22Rv1 (cell line): ENCODE results near the gene AMPD3.

Experiments used
- CTCF ChIP-seq: fragments of 450-650 bp; IDR thresholded peaks from 2 replicates; pipeline ENCODE4 v1.5.1; 2017; ENCODE audit warnings: mild to moderate bottlenecking
- ZFX ChIP-seq: fragments of 450-650 bp; IDR thresholded peaks from 2 replicates; pipeline ENCODE4 v1.6.1; 2017; ENCODE audit warnings: antibody characterized with exemption, borderline replicate concordance

GRCh38 chr11:10480026-10480425 lies 25.0 kb downstream of the AMPD3 start:
- TF ChIP-seq CTCF (no peak), ZFX (no peak)
